ENCODE measurements around the gene TMEM165. TPM values are rescaled to one million over a fixed set of nuclear protein-coding genes. Genes with fewer than 3 reads are reported as not detected.
"Not testable (repeated sequence)": the region's sequence is repeated elsewhere in the genome, so short reads cannot be mapped to it uniquely, and the experiment has no call there.

Gene TMEM165
- total and polyA plus RNA-seq, 2 donors (not counting 1 experiment from before 2014, with no cell fraction given) = 108 to 183 TPM

DNA sequence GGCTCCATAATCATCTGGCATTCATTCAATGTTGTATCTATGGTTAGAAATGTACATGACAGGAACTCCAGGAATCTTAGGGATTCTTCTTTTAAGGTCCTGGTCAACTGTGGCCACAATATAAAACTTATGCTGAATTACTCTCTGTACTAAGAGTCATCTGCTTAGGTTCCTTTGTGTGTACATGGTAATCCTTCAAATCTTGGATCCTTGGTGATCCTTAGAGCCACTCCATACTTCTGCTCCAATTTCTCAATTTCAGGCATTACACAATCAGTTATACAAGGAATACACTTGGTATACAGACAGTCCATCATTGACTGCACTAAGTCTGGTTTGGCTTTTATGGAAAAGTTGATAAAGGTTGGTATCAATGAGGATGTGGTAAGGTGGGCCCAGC is 43.9 kb upstream of the TMEM165 start:
- TF ChIP-seq CTCF (conservative IDR thresholded peaks at IDR 0.05 in 1 of 2, IDR thresholded peaks at IDR 0.05 in 1 of 2; ENCODE audit: low read depth in 1 of 2, low read length in 2 of 2) (no peak), EZH2 (IDR thresholded peaks at IDR 0.05; ENCODE audit: low read length, missing control alignments) (no peak)
- no peaks in the 10 kb centered on the region for H3K79me2 ChIP-seq (ENCODE audit: control insufficient read depth, insufficient read depth, low read length)
- no peaks in the 10 kb centered on the region for H3K27me3 ChIP-seq (ENCODE audit: control insufficient read depth, insufficient read depth, low read length)
- H3K4me3 ChIP-seq (replicated peaks in 1 of 4; ENCODE audit: control extremely low read depth in 1 of 4, insufficient read depth in 1 of 4, low read depth in 3 of 4, low read length in 4 of 4) = no peak overlapping the region
- no peak overlapping the region for H3K27ac ChIP-seq (ENCODE audit: insufficient read depth, low read length)
- no peak overlapping the region for H2AFZ ChIP-seq (ENCODE audit: low read length)
- peaks cover 4% of the 10 kb centered on the region for H3K4me1 ChIP-seq (ENCODE audit: control insufficient read depth, extremely low read depth, insufficient read depth, low read length)
- no peaks in the 10 kb centered on the region for H4K20me1 ChIP-seq (ENCODE audit: control insufficient read depth, extremely low read depth, insufficient read depth, low read length)
- no peaks in the 10 kb centered on the region for H3K9me3 ChIP-seq (ENCODE audit: control insufficient read depth, insufficient read depth, low read depth, low read length)
- H3K36me3 ChIP-seq (ENCODE audit: control insufficient read depth, insufficient read depth, low read length) = no peaks in the 10 kb centered on the region
- H3K4me2 ChIP-seq (ENCODE audit: extremely low read depth, insufficient read depth, low read length) = no peak overlapping the region
- no peak overlapping the region for H3K9ac ChIP-seq (ENCODE audit: insufficient read depth, low read length)
- DNase-seq (ENCODE audit: low read depth in 2 of 2) = peak in 1 of 2 donors; percentile 21

- peaks cover 8% of the 10 kb centered on the region for H3K4me1 ChIP-seq (ENCODE audit: control insufficient read depth, extremely low read depth, insufficient read depth, low read length)
- TF ChIP-seq CTCF (conservative IDR thresholded peaks at IDR 0.05 in 1 of 2, IDR thresholded peaks at IDR 0.05 in 1 of 2; ENCODE audit: low read depth in 1 of 2, low read length in 2 of 2) (no peak), EZH2 (IDR thresholded peaks at IDR 0.05; ENCODE audit: low read length, missing control alignments) (no peak)
- H2AFZ ChIP-seq (ENCODE audit: low read length) = no peak overlapping the region
- no peak overlapping the region for H3K4me2 ChIP-seq (ENCODE audit: extremely low read depth, insufficient read depth, low read length)
- no peaks in the 10 kb centered on the region for H4K20me1 ChIP-seq (ENCODE audit: control insufficient read depth, extremely low read depth, insufficient read depth, low read length)
- H3K27ac ChIP-seq (ENCODE audit: insufficient read depth, low read length) = no peak overlapping the region
- no peaks in the 10 kb centered on the region for H3K27me3 ChIP-seq (ENCODE audit: control insufficient read depth, insufficient read depth, low read length)
- no peaks in the 10 kb centered on the region for H3K9me3 ChIP-seq (ENCODE audit: control insufficient read depth, insufficient read depth, low read depth, low read length)
- no peak overlapping the region for H3K9ac ChIP-seq (ENCODE audit: insufficient read depth, low read length)
- no peaks in the 10 kb centered on the region for H3K36me3 ChIP-seq (ENCODE audit: control insufficient read depth, insufficient read depth, low read length)
- H3K79me2 ChIP-seq (ENCODE audit: control insufficient read depth, insufficient read depth, low read length) = no peaks in the 10 kb centered on the region
- no peak overlapping the region for H3K4me3 ChIP-seq (replicated peaks in 1 of 4; ENCODE audit: control extremely low read depth in 1 of 4, insufficient read depth in 1 of 4, low read depth in 3 of 4, low read length in 4 of 4)
- no peak for DNase-seq (ENCODE audit: low read depth in 2 of 2)
Measured at GRCh38 chr4:55352726-55353125, 43.0 kb upstream of the TMEM165 start.

GRCh38 chr4:55353228-55353747 is 42.5 kb upstream of the TMEM165 start:
- not testable (repeated sequence) for H3K4me2 ChIP-seq (ENCODE audit: extremely low read depth, insufficient read depth, low read length); H3K36me3 ChIP-seq (ENCODE audit: control insufficient read depth, insufficient read depth, low read length); H3K9ac ChIP-seq (ENCODE audit: insufficient read depth, low read length); H3K79me2 ChIP-seq (ENCODE audit: control insufficient read depth, insufficient read depth, low read length); H2AFZ ChIP-seq (ENCODE audit: low read length); H3K27ac ChIP-seq (ENCODE audit: insufficient read depth, low read length); H3K9me3 ChIP-seq (ENCODE audit: control insufficient read depth, insufficient read depth, low read depth, low read length); DNase-seq (ENCODE audit: low read depth in 2 of 2); H3K27me3 ChIP-seq (ENCODE audit: control insufficient read depth, insufficient read depth, low read length); H3K4me3 ChIP-seq (replicated peaks in 1 of 4; ENCODE audit: control extremely low read depth in 1 of 4, insufficient read depth in 1 of 4, low read depth in 3 of 4, low read length in 4 of 4); H4K20me1 ChIP-seq (ENCODE audit: control insufficient read depth, extremely low read depth, insufficient read depth, low read length)
- H3K4me1 ChIP-seq (ENCODE audit: control insufficient read depth, extremely low read depth, insufficient read depth, low read length) = peaks cover 10% of the 10 kb centered on the region

Data from fibroblast of lung (primary cell).